ENCODE measurements around the gene SERGEF.

SERGEF gene

DNA sequence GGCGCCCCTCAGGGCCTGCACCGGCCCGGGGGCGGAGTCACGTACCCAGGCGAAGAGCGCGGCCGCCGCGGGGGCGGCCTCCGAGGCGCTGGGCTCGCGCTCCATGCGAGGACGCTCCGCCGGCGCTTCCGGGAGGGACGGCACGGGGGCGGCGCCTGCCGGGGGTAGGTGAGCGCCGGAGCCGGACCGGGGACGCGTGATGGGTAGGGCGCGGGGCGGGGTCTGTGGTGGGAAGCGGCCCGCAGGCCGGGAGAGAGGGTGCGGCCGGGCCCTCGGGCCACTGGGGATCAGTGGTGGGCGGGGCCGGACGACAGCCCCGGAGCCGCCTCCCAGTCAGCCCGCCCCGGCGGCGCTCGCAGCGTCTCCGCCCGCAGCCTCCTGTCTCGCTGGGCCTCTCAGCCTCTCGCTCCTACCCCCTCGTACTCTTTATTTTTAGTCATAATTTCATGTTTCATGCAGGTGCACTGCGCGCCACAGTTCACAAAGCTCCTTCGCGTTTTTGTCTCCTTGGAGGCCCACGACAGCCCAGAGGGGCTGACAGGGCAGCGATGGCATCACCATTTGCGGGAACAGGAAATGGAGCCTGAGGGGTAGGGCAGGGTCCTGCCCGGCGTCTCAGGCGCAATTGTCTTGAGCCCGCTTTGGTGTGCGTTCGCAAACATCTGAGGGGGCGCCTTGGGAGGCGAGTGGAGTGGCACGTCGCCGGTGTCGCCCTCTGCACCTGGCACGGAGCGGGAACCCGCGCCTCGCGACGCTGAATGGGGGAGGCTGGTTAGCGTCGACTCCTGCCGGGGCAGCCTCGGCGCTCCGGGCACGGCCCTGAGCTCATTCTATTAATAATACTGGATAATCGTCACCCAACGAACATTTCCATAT is at the start of gene SERGEF:
SERGEF (minus strand) TSS at position 142 of the 876 bp plus-strand sequence; CDS start at position 105, 37 bp downstream.
- DNase-seq (ENCODE audit: low read depth in 1 of 2, low spot score in 1 of 2), result peak; percentile 62 to 89
- TF ChIP-seq JUND (IDR thresholded peaks at IDR 0.05; ENCODE audit: low read depth), result no peak
- in situ Hi-C loops (cut with HindIII; ENCODE audit: low pct_unique_long_range_greater_than_20kb, low sequenced_read_pairs), result no loop called here

DNA sequence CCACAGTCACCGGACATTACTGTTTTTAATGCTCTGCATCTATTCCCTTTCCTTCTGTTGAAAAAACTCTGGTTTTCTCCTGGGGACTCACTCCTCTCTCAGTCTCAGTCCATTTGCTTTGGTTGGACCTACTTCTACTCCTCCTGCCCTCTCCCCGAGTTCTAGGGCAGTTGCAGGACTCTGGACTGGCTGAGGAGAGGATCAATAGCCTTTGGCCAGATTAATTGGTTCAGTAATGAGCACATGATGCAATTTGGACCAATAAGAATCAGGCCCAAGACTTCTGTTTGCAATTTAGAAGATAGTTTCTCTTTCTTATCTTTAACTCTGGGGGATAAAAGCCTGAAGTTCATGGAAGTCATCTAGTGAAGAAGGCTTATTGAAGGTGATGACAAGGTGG is 48.5 kb upstream of the SERGEF start:
- no peak for DNase-seq (ENCODE audit: low read depth in 1 of 2, low spot score in 1 of 2)
- in situ Hi-C loops (cut with HindIII; ENCODE audit: low pct_unique_long_range_greater_than_20kb, low sequenced_read_pairs), result no loop called here
- no peak for TF ChIP-seq JUND (IDR thresholded peaks at IDR 0.05; ENCODE audit: low read depth)

DNA sequence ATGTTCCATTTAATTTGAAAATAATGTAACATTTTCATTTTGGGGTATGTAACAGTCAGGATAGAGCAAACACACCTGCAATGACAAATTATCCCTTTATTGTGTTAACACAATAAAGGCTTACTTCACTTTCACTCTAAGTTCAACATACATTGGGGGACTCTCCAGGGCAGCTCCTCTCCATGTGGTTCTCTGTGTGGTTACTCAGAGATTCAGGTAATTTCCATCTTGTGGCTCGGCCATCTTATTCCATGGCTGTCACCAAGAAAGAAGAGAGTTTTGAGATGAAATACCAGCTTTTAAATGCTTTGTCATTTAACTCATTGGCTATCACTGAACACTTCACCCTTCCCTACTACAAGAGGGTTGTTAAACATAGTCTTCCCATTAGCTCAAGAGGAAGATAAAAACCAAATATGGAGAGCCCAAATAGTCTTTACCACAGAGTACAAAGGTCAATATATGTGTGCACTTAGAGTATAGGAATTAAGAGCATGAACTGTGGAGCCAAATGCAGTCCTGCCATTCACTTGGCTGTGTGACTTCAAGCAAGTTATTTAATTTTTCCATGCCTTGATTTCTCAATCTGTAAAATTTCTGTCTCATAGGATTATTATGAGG is 43.8 kb upstream of the SERGEF start:
- no peak for DNase-seq (ENCODE audit: low read depth in 1 of 2, low spot score in 1 of 2)
- no peak for TF ChIP-seq JUND (IDR thresholded peaks at IDR 0.05; ENCODE audit: low read depth)
- in situ Hi-C loops (cut with HindIII; ENCODE audit: low pct_unique_long_range_greater_than_20kb, low sequenced_read_pairs), result no loop called here

DNA sequence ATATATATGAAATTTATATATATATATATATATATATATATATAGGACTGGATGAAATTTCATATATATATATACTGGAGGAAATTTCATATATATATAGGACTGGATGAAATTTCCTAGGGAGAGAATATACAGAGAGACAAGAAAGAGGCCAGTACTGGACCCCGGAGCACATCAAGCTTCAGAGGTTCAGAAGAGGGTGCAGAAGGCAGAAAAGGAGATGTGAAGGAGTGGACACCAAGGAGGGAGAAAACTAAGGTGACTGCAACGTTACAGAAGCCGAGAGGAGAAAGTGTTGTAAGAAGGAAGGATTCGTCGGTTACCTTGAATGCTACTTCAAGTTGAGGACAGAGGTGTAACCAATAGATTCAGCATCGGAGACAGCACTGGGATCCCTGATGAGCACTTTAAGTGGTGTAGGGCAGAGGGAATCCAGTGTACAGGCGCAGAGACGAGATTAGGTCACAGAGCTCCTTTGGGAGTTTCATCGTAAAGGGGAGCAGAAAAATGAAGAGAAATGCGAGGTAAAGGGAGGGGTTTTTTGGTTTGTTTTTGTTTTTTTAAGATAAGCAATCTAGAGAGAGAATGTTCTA is 41.8 kb upstream of the SERGEF start:
- in situ Hi-C loops (cut with HindIII; ENCODE audit: low pct_unique_long_range_greater_than_20kb, low sequenced_read_pairs), result no loop called here
- TF ChIP-seq JUND (IDR thresholded peaks at IDR 0.05; ENCODE audit: low read depth), result no peak
- no peak for DNase-seq (ENCODE audit: low read depth in 1 of 2, low spot score in 1 of 2)

DNA sequence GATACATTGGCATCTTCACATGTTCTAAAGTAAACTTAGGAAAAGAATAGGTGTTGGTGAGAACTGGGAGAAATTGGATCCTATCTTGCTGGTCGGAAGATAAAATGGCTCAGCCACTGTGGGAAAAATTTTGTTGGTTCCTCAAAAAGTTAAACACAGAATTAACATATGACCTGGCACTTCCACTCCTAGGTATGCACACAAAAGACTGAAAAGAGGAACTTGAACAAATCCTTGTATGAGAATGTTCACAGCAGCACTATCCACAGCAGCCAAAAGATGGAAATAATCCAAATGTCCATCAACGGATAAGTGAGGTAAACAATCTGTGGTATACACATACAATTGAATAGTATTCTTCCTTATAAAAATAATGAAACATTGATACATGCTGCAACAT is 38.0 kb upstream of the SERGEF start:
- in situ Hi-C loops (cut with HindIII; ENCODE audit: low pct_unique_long_range_greater_than_20kb, low sequenced_read_pairs), result no loop called here
- DNase-seq (ENCODE audit: low read depth in 1 of 2, low spot score in 1 of 2), result no peak
- no peak for TF ChIP-seq JUND (IDR thresholded peaks at IDR 0.05; ENCODE audit: low read depth)

DNA sequence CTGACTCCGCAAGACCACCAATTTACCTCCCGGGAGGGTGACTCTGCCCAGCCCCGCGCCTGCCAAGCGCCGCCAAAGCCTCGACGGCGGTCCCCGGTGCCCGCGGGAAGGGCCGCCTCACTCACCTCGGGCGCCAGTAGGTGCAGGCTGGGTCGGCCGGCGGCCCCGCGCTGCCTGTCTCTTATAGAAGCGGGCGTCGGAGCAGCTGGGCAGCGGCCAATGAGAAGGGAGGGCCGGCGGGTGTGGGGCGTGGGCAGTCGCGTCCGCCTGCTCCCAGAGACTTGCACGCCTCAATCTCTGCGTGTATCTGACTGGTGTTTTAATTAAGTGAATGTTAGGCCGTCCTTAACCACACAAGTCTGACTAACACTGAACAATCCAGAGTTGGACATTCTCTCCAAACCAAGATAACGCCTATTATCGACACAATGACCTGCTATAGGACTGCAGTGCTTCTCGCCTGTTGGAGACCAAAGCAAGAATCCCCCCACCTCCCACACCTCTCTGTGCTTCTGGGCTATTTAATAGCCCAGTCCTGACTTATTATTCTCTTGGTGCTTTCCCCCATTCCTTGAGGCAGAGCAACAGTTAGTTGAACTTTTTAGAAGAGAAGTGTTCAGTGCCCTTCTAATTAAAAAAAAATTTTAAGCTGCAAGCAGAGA is 33.4 kb upstream of the SERGEF start, which contains the start of gene TPH1:
TPH1 (minus strand) TSS at position 154 of the 662 bp plus-strand sequence. CDS start 5,507 bp downstream, outside the sequence.
- no peak for TF ChIP-seq JUND (IDR thresholded peaks at IDR 0.05; ENCODE audit: low read depth)
- in situ Hi-C loops (cut with HindIII; ENCODE audit: low pct_unique_long_range_greater_than_20kb, low sequenced_read_pairs), result no loop called here
- peak in 1 of 2 experiments; percentile 6 for DNase-seq (ENCODE audit: low read depth in 1 of 2, low spot score in 1 of 2)

DNA sequence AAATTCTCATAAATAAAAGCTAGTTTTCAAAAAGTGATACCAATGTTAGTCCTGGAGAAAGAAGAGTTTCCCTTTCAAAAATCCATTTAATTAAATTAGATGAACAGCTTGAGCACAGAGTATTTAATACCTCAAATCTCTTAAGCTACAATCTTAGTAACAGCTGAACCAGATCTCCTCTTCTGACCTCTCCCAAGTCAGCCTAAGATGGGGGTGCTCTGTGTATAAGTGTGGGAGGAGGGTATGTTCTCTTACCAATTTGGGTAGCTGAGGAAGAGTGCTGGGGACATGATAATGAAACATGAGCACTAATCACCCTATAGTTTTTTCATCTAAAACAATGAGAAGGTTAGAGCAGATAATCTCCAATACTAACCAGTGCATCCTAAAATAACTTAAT is 23.6 kb upstream of the SERGEF start:
- no peak for DNase-seq (ENCODE audit: low read depth in 1 of 2, low spot score in 1 of 2)
- in situ Hi-C loops (cut with HindIII; ENCODE audit: low pct_unique_long_range_greater_than_20kb, low sequenced_read_pairs), result no loop called here
- TF ChIP-seq JUND (IDR thresholded peaks at IDR 0.05; ENCODE audit: low read depth), result no peak

DNA sequence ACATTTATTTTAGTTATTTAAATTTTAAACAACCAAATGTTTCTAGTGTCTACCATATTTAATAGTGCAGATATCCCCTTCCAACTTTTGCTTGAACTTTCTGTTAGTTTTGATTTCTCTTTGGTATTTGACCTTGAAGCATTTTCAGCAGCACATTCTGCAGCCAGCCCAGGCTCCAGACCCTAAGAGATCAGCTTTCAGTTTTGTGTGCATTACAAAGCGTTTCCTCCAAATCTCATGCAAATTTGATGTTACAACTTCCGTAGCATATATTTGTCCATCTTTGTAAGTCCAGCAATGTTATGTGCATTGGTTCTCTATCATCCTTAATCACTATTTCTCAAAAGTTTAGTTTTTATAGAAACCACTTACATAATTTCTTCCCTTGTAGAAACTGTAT is 14.6 kb upstream of the SERGEF start:
- DNase-seq (ENCODE audit: low read depth in 1 of 2, low spot score in 1 of 2), result no peak
- in situ Hi-C loops (cut with HindIII; ENCODE audit: low pct_unique_long_range_greater_than_20kb, low sequenced_read_pairs), result no loop called here
- TF ChIP-seq JUND (IDR thresholded peaks at IDR 0.05; ENCODE audit: low read depth), result no peak

DNA sequence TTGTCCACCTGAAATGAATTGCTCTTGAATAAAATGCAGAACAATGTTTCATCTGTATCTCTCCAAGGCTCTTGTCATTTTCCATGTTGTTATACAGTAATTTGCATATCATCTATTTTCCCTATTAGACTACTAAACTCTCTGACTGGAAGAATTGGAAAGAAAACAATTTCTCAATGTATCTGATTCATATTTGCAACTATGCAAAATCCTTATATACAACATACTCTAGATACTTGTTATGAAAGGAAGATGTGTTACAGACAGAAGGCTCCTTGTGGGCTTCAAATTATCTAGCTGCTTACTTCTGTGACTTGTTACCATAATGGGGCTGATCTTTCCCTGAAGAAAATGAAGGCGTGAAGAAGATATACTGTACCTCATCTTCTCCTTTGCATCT is 9.6 kb upstream of the SERGEF start:
- no peak for TF ChIP-seq JUND (IDR thresholded peaks at IDR 0.05; ENCODE audit: low read depth)
- in situ Hi-C loops (cut with HindIII; ENCODE audit: low pct_unique_long_range_greater_than_20kb, low sequenced_read_pairs), result no loop called here
- no peak for DNase-seq (ENCODE audit: low read depth in 1 of 2, low spot score in 1 of 2)

DNA sequence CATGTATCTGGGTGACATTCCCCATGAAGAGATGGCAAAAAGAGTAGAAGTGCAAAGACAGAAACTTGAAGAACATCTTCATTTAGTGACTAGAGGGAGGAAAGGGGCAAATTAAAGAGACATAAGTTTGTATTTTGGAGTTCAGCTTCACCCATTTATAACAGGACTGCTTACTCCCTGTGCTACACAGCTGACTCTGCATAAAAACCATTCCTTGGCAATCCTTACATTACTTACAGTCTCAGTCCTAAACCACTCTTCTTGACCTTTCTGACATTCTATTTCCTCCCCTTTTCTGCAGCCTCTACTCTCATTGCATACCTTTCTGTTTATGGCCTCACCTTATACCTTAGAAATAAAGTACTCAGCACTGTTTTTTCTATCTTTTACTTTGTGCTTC is 6.8 kb upstream of the SERGEF start:
- no peak for DNase-seq (ENCODE audit: low read depth in 1 of 2, low spot score in 1 of 2)
- in situ Hi-C loops (cut with HindIII; ENCODE audit: low pct_unique_long_range_greater_than_20kb, low sequenced_read_pairs), result no loop called here
- no peak for TF ChIP-seq JUND (IDR thresholded peaks at IDR 0.05; ENCODE audit: low read depth)

DNA sequence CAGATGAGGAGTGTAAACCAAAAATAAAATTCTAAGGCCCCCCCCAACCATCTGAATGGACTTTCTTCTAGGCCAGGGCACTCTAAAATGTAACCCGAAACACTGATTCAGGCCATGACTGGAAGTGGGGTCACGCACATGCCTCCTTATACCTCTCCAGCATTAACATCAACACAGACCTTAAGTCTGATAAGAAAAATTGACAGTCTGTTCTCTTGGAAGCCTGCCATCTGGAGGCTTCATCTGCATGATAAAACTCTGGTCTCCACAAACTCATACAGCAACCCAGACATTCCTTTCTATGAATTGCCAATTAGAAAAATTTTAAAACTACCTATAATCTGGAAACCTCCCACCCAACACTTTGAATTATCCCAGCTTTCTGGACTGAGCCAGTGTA is 3.9 kb upstream of the SERGEF start:
- in situ Hi-C loops (cut with HindIII; ENCODE audit: low pct_unique_long_range_greater_than_20kb, low sequenced_read_pairs), result no loop called here
- DNase-seq (ENCODE audit: low read depth in 1 of 2, low spot score in 1 of 2), result no peak
- no peak for TF ChIP-seq JUND (IDR thresholded peaks at IDR 0.05; ENCODE audit: low read depth)

DNA sequence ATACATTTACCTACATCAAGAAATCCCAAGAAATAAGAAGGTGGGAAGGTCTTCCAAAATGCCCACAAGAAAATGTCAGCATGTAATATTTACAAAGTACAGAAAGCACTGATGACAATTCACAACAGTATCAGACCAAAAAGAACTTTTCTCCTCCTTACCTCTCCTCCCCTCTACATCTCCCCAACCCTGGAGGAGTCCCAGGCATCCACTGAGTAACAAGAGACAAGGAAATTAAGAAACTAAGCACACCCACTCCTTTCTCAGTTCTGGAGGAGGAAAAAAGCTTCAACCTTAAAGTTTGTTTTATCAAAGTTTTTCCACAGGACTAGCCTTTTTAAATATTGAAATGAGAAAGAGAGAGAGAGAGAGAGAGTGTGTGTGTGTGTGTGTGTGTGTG is 2.0 kb upstream of the SERGEF start:
- in situ Hi-C loops (cut with HindIII; ENCODE audit: low pct_unique_long_range_greater_than_20kb, low sequenced_read_pairs), result no loop called here
- TF ChIP-seq JUND (IDR thresholded peaks at IDR 0.05; ENCODE audit: low read depth), result no peak

More for the DNA sequence above, 2.0 kb upstream of the SERGEF start:
- no peak for DNase-seq (ENCODE audit: low read depth in 1 of 2, low spot score in 1 of 2)
